Natural killer cell (primary cell): ENCODE measurements around the gene PKLR. TPM values are rescaled to one million over a fixed set of nuclear protein-coding genes. Genes with fewer than 3 reads are reported as not detected.

Experiments
- ATAC-seq, 3 donors: fragments of 150-1000 bp in 2 of 3; fragments of 200-7000 bp in 1 of 3; cut with Tn5 transposase; 1 replicate in 1 of 3; 2 replicates in 2 of 3; pipeline ENCODE4 v1.10.0; 2021; ENCODE audit warnings: mild to moderate bottlenecking in 2 of 3, moderate library complexity in 2 of 3
- DNase-seq, 2 donors: peaks; one replicate each; pipeline versions ENCODE4 v3.0.0 to v3.0.0-alpha.2; 2013 to 2021; ENCODE audit warnings: mixed read lengths in 1 of 2
- H3K27ac ChIP-seq: one replicate; pipeline ENCODE4 v1.5.1; 2013; ENCODE audit warnings: mild to moderate bottlenecking, low read length
- H3K27me3 ChIP-seq: one replicate; pipeline ENCODE4 v1.6.1; 2013; ENCODE audit warnings: low read length; ENCODE audit not compliant: control insufficient read depth, insufficient read depth
- H3K36me3 ChIP-seq: one replicate; pipeline ENCODE4 v1.6.1; 2013; ENCODE audit warnings: low read length; ENCODE audit not compliant: control insufficient read depth, insufficient read depth
- H3K4me1 ChIP-seq: one replicate; pipeline ENCODE4 v1.6.1; 2013; ENCODE audit warnings: low read length; ENCODE audit not compliant: control insufficient read depth, insufficient read depth
- H3K4me3 ChIP-seq: one replicate; pipeline ENCODE4 v1.5.1; 2013; ENCODE audit warnings: low read length
- H3K9me3 ChIP-seq: one replicate; pipeline ENCODE4 v1.6.1; 2013; ENCODE audit warnings: low read length; ENCODE audit not compliant: control insufficient read depth, insufficient read depth
- H3K27ac Mint-ChIP-seq, 2 donors: one replicate each; pipeline ENCODE4 v1.8.0; 2022; ENCODE audit warnings: mild to moderate bottlenecking in 2 of 2, mixed read lengths in 2 of 2, moderate library complexity in 1 of 2
- H3K27me3 Mint-ChIP-seq, 2 donors: one replicate each; pipeline ENCODE4 v1.8.0; 2022; ENCODE audit warnings: low read depth in 2 of 2, mixed read lengths in 2 of 2
- H3K36me3 Mint-ChIP-seq: one replicate; pipeline ENCODE4 v1.8.0; 2022; ENCODE audit warnings: mixed read lengths
- H3K4me1 Mint-ChIP-seq, 2 donors: one replicate each; pipeline ENCODE4 v1.8.0; 2022; ENCODE audit warnings: mixed read lengths in 2 of 2
- H3K4me3 Mint-ChIP-seq: one replicate; pipeline ENCODE4 v1.8.0; 2022; ENCODE audit warnings: mild to moderate bottlenecking, moderate library complexity, mixed read lengths
- H3K9me3 Mint-ChIP-seq, 2 donors: one replicate each; pipeline ENCODE4 v1.8.0; 2022; ENCODE audit warnings: mixed read lengths in 2 of 2
- CTCF ChIP-seq: fragments of 200-600 bp; IDR thresholded peaks from one replicate; pipeline ENCODE4 v1.8.0; 2022; ENCODE audit warnings: antibody characterized with exemption
- WGBS: methylation state at CpG from one replicate; pipeline ENCODE4 v1.1.7; 2013; ENCODE audit warnings: missing lambda C conversion rate; ENCODE audit not compliant: insufficient coverage; 5-methylcytosine and 5-hydroxymethylcytosine counted together
- intact Hi-C: fragments of 100-400 bp; cut with micrococcal nuclease; formaldehyde crosslinking; loops from one replicate; pipeline ENCODE4 v1.14.2; 2022
- total RNA-seq, 4 donors: library from RNA; stranded (reverse); fragments of 120-200 nt in 1 of 4; gene quantifications; one replicate each; pipeline versions ENCODE4 v1.2.3 to v1.2.4, GENCODE V29; 2013 to 2022

The PKLR gene
- total RNA-seq, 3 donors from 2014 or later (not counting 1 experiment from before 2014, with no cell fraction given): 0.12 TPM; not detected in 2

DNA sequence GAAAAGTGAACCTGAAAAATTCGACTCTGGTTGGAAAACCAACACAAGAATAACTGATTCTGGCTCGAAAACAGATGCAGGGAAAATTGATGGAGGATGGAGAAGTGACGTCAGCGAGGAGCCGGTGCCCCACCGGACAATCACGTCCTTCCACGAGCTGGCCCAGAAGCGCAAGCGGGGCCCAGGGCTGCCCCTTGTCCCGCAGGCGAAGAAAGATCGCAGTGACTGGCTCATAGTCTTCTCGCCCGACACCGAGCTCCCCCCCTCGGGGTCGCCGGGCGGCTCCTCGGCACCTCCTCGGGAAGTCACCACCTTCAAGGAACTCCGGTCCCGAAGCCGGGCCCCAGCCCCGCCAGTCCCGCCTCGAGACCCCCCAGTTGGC lies 21.3 kb upstream of the PKLR start:
- ATAC-seq (no peak), DNase-seq (peak in 1 of 2 donors; percentile 35)
- Histone ChIP-seq H3K27me3 (no peaks in the 10 kb centered on the region), H3K9me3 (no peaks in the 10 kb centered on the region), H3K4me1 (peaks cover 38% of the 10 kb centered on the region), H3K36me3 (peaks cover 2% of the 10 kb centered on the region), H3K27ac (no peak overlapping the region), H3K4me3 (peak overlapping the region; percentile 99)
- intact Hi-C loops: loop anchor here (2.0 to 5.0 kb wide), 2 partner anchors 44 to 240 kb away; partner anchors contain the start of gene ASH1L
- Mint-ChIP-seq H3K4me1 (peaks cover 21 to 53% of the 10 kb centered on the region in 2 donors), H3K27ac (no peak overlapping the region), H3K36me3 (no peaks in the 10 kb centered on the region), H3K4me3 (peak overlapping the region; percentile 64), H3K9me3 (no peaks in the 10 kb centered on the region), H3K27me3 (no peaks in the 10 kb centered on the region)
- TF ChIP-seq CTCF: no peak
- WGBS: 3% methylated on average over 28 of the region's 28 CpGs

DNA sequence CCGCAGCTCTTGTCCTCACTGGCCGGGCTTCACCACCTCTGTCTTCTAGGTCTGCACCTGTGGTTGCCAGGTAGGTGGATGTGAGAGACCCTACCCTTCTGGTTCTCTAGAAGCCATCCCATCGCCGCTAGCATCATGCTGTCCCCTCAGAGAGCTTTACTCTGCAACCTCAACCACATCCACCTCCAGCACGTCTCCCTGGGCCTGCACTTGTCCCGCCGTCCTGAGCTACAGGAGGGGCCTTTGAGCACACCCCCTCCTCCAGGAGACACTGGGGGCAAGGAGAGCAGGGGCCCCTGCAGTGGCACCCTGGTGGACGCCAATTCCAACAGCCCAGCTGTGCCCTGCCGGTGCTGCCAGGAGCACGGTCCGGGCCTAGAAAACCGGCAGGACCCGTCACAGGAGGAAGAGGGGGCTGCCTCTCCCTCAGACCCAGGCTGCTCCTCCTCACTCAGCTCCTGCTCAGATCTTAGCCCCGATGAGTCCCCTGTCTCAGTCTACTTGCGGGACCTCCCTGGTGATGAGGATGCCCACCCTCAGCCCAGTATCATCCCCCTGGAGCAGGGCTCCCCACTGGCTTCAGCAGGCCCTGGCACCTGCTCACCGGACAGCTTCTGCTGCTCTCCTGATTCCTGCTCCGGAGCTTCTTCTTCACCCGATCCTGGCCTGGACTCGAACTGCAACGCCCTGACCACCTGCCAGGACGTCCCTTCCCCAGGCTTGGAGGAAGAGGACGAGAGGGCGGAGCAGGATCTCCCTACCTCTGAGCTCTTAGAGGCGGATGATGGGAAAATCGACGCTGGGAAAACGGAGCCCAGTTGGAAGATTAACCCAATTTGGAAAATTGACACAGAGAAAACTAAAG lies 20.6 kb upstream of the PKLR start:
- Mint-ChIP-seq H3K9me3 (no peaks in the 10 kb centered on the region), H3K4me3 (peak overlapping the region; percentile 64), H3K27me3 (no peaks in the 10 kb centered on the region), H3K4me1 (peaks cover 21 to 53% of the 10 kb centered on the region in 2 donors), H3K27ac (no peak overlapping the region), H3K36me3 (no peaks in the 10 kb centered on the region)
- H3K4me3 ChIP-seq: no peak overlapping the region
- no peaks in the 10 kb centered on the region for H3K27me3 ChIP-seq
- WGBS: 82% methylated on average over 27 of the region's 27 CpGs
- H3K9me3 ChIP-seq: no peaks in the 10 kb centered on the region
- ATAC-seq (no peak), DNase-seq (peak in 1 of 2 donors; percentile 14)
- no peak for TF ChIP-seq CTCF
- no peak overlapping the region for H3K27ac ChIP-seq
- peaks cover 2% of the 10 kb centered on the region for H3K36me3 ChIP-seq
- H3K4me1 ChIP-seq: peaks cover 38% of the 10 kb centered on the region
- intact Hi-C loops: loop anchor here (2.0 to 5.0 kb wide), 2 partner anchors 43 to 240 kb away; partner anchors contain the start of gene ASH1L

- 28% methylated on average over 50 of the region's 51 CpGs for WGBS
- no peak for TF ChIP-seq CTCF
- Mint-ChIP-seq H3K36me3 (no peaks in the 10 kb centered on the region), H3K27me3 (no peaks in the 10 kb centered on the region), H3K4me3 (peak within 1 kb of the TSS; percentile 74), H3K4me1 (peaks cover 18 to 48% of the 10 kb centered on the region in 2 donors), H3K27ac (peak within 1 kb of the TSS in 1 of 2 donors; percentile 57), H3K9me3 (no peaks in the 10 kb centered on the region)
- ATAC-seq (peak; percentile 38 to 47 (median 39)), DNase-seq (peak; percentile 65 to 82)
- no peak within 1 kb of the TSS for H3K27ac ChIP-seq
- H3K27me3 ChIP-seq: no peaks in the 10 kb centered on the region
- intact Hi-C loops: loop anchor here (5.0 kb wide), 1 partner anchor 241 kb away; the partner anchor contains the start of gene ASH1L
- peaks cover 2% of the 10 kb centered on the region for H3K36me3 ChIP-seq
- peak within 1 kb of the TSS; percentile 14 for H3K4me3 ChIP-seq
- peaks cover 38% of the 10 kb centered on the region for H3K4me1 ChIP-seq
- no peaks in the 10 kb centered on the region for H3K9me3 ChIP-seq
These were observed 19.7 kb upstream of the PKLR start, which contains the start of gene RUSC1 for GRCh38 chr1:155320661-155321617. RUSC1 (plus strand) TSS chr1:155320894; CDS start chr1:155321774, 880 bp downstream.
